Astrocyte (in vitro differentiated cells and primary cell): ENCODE results near the gene KCNQ1. TPM values are rescaled to one million over a fixed set of nuclear protein-coding genes. Genes with fewer than 3 reads are reported as not detected.

Source experiments
- DNase-seq: peaks from one replicate; pipeline ENCODE4 v3.0.0-alpha.2; 2010; ENCODE audit warnings: low read depth
- FAIRE-seq: peaks from 2 replicates; lab custom pipeline; 2011; peaks lifted over from hg19 to GRCh38; lab: Jason Lieb, UNC
- H2AFZ ChIP-seq: 2 replicates; pipeline ENCODE4 v1.6.0; 2012; ENCODE audit warnings: low read depth, low read length, inconsistent platforms
- H3K27ac ChIP-seq: 2 replicates; pipeline ENCODE4 v1.5.1; 2011; ENCODE audit warnings: low read depth, low read length, inconsistent platforms
- H3K27me3 ChIP-seq: 2 replicates; pipeline ENCODE4 v1.6.0; 2011; ENCODE audit warnings: low read length, inconsistent platforms; ENCODE audit not compliant: insufficient read depth
- H3K36me3 ChIP-seq: 2 replicates; pipeline ENCODE4 v1.5.1; 2011; ENCODE audit warnings: low read length, inconsistent platforms; ENCODE audit not compliant: insufficient read depth
- H3K4me1 ChIP-seq: 2 replicates; pipeline ENCODE4 v1.5.1; 2011; ENCODE audit warnings: low read length, inconsistent platforms; ENCODE audit not compliant: insufficient read depth
- H3K4me2 ChIP-seq: 2 replicates; pipeline ENCODE4 v1.6.0; 2012; ENCODE audit warnings: low read length, inconsistent platforms
- H3K4me3 ChIP-seq: 2 replicates; pipeline ENCODE4 v1.5.1; 2011; ENCODE audit warnings: low read depth, mild to moderate bottlenecking, low read length, inconsistent platforms; ENCODE audit not compliant: insufficient read depth
- H3K79me2 ChIP-seq: 2 replicates; pipeline ENCODE4 v1.6.0; 2012; ENCODE audit warnings: mild to moderate bottlenecking, low read length, inconsistent platforms; ENCODE audit not compliant: insufficient read depth
- H3K9ac ChIP-seq: 2 replicates; pipeline ENCODE4 v1.6.0; 2012; ENCODE audit warnings: mild to moderate bottlenecking, low read length, inconsistent platforms
- H3K9me3 ChIP-seq: 2 replicates; pipeline ENCODE4 v1.5.1; 2012; ENCODE audit warnings: low read depth, mild to moderate bottlenecking, low read length, inconsistent platforms; ENCODE audit not compliant: insufficient read depth
- H4K20me1 ChIP-seq: 2 replicates; pipeline ENCODE4 v1.6.0; 2012; ENCODE audit warnings: low read length, inconsistent platforms; ENCODE audit not compliant: insufficient read depth
- H3K27ac Mint-ChIP-seq: one replicate; pipeline ENCODE4 v1.8.0; 2021; ENCODE audit warnings: mild to moderate bottlenecking, mixed read lengths; ENCODE audit not compliant: unreplicated experiment
- H3K27me3 Mint-ChIP-seq: one replicate; pipeline ENCODE4 v1.8.0; 2021; ENCODE audit warnings: low read depth, mixed read lengths; ENCODE audit not compliant: unreplicated experiment
- H3K36me3 Mint-ChIP-seq: one replicate; pipeline ENCODE4 v1.8.0; 2021; ENCODE audit warnings: low read depth, mixed read lengths; ENCODE audit not compliant: unreplicated experiment
- H3K4me1 Mint-ChIP-seq: one replicate; pipeline ENCODE4 v1.8.0; 2021; ENCODE audit warnings: low read depth, mixed read lengths; ENCODE audit not compliant: unreplicated experiment
- H3K4me3 Mint-ChIP-seq: one replicate; pipeline ENCODE4 v1.8.0; 2021; ENCODE audit warnings: mild to moderate bottlenecking, moderate library complexity, mixed read lengths; ENCODE audit not compliant: unreplicated experiment
- H3K9me3 Mint-ChIP-seq: one replicate; pipeline ENCODE4 v1.8.0; 2021; ENCODE audit warnings: mild to moderate bottlenecking, mixed read lengths; ENCODE audit not compliant: unreplicated experiment
- CTCF ChIP-seq: IDR thresholded peaks from 2 replicates; pipeline ENCODE4 v1.5.1; 2011; ENCODE audit warnings: low read depth, mild to moderate bottlenecking, inconsistent platforms, low read length, moderate library complexity; ENCODE audit not compliant: insufficient read depth
- EZH2 ChIP-seq: IDR thresholded peaks from 2 replicates; pipeline ENCODE4 v1.6.1; 2012; ENCODE audit warnings: mild to moderate bottlenecking, low read length, inconsistent platforms; ENCODE audit not compliant: insufficient read depth
- total RNA-seq: library from RNA; stranded (reverse); gene quantifications from 2 replicates; pipeline ENCODE4 v1.2.1, GENCODE V29; 2021

The KCNQ1 gene
- total RNA-seq, 1 donor from 2014 or later: not detected

GRCh38 chr11:2657697-2658284 lies 213.0 kb downstream of the KCNQ1 start:
- H3K9me3 Mint-ChIP-seq: peaks cover 41% of the 10 kb centered on the region
- Histone ChIP-seq H3K27me3 (no peaks in the 10 kb centered on the region), H3K79me2 (no peaks in the 10 kb centered on the region), H3K27ac (no peak overlapping the region), H3K4me2 (no peak overlapping the region), H4K20me1 (no peaks in the 10 kb centered on the region), H3K9me3 (peaks cover 42% of the 10 kb centered on the region), H3K9ac (no peak overlapping the region), H2AFZ (no peak overlapping the region), H3K4me1 (peaks cover 7% of the 10 kb centered on the region), H3K36me3 (no peaks in the 10 kb centered on the region), H3K4me3 (no peak overlapping the region)
- no peak overlapping the region for H3K4me3 Mint-ChIP-seq
- DNase-seq (no peak), FAIRE-seq (no peak)
- TF ChIP-seq CTCF (no peak), EZH2 (no peak)
- H3K27ac Mint-ChIP-seq: no peak overlapping the region
- no peaks in the 10 kb centered on the region for H3K27me3 Mint-ChIP-seq
- peaks cover 25% of the 10 kb centered on the region for H3K4me1 Mint-ChIP-seq
- peaks cover 19% of the 10 kb centered on the region for H3K36me3 Mint-ChIP-seq

- H4K20me1 ChIP-seq: peaks cover 17% of the 10 kb centered on the region
- H3K79me2 ChIP-seq: peaks cover 2% of the 10 kb centered on the region
- DNase-seq: no peak
- no peak overlapping the region for H3K27ac Mint-ChIP-seq
- H3K36me3 Mint-ChIP-seq: peaks cover 23% of the 10 kb centered on the region
- H3K4me3 Mint-ChIP-seq: no peak overlapping the region
- no peak overlapping the region for H2AFZ ChIP-seq
- H3K4me3 ChIP-seq: no peak overlapping the region
- TF ChIP-seq CTCF (no peak), EZH2 (no peak)
- no peak overlapping the region for H3K27ac ChIP-seq
- peaks cover 8% of the 10 kb centered on the region for H3K27me3 Mint-ChIP-seq
- H3K27me3 ChIP-seq: no peaks in the 10 kb centered on the region
- no peak overlapping the region for H3K9ac ChIP-seq
- H3K4me1 ChIP-seq: peaks cover 7% of the 10 kb centered on the region
- peaks cover 32% of the 10 kb centered on the region for H3K9me3 ChIP-seq
- peaks cover 29% of the 10 kb centered on the region for H3K9me3 Mint-ChIP-seq
- no peak overlapping the region for H3K4me2 ChIP-seq
- H3K36me3 ChIP-seq: no peaks in the 10 kb centered on the region
- peaks cover 21% of the 10 kb centered on the region for H3K4me1 Mint-ChIP-seq
- FAIRE-seq: no peak
These were observed 215.6 kb downstream of the KCNQ1 start for GRCh38 chr11:2660357-2660939.
